NCI-H345 treated with DMSO at 0.1 percent for 48 hours (cell line): ENCODE data around the gene IL11RA.

Experiments
- DNase-seq: peaks from one replicate; lab custom pipeline; 2025; ENCODE audit not compliant: unreplicated experiment; lab: John Stamatoyannopoulos, UW

The IL11RA gene

DNA sequence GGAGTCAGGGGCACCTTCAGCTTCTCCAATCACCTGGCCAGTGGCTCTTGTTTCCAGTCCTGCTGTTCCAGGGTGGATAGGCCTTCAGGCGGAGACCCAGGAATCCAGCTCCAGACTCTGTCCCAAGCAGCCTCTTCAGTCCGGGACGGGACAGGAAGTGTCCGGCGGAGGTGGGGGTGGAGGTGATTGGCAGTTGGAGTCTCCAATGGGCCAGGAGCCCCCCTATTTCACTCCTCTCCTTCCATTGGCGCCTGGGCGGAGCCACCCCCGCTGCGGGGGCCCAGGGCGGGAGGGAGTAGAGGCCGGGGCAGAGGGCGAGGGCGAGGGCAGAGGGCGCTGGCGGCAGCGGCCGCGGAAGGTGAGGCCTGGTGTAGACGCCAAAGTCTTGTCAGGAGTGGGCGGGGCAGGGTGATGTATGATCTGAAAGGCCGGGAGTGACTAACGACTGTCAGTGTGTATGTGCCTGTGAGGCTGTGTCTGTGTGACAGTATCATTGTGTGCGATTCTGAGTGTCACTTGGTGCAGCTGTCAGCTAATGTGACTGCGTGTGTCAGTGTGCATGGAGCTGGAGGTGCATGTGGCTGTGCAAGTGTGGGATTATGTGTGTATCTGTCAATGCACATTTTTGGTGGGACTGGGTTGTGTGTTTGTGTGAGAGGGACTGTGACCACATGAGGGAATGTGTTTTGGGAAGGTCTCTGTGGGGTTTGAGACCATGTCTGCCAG, at the start of gene IL11RA:
Gene IL11RA, plus strand, starts transcription at position 310 of the 726 bp plus-strand sequence. CDS start 3,033 bp downstream, outside the sequence.
- no peak for DNase-seq

DNA sequence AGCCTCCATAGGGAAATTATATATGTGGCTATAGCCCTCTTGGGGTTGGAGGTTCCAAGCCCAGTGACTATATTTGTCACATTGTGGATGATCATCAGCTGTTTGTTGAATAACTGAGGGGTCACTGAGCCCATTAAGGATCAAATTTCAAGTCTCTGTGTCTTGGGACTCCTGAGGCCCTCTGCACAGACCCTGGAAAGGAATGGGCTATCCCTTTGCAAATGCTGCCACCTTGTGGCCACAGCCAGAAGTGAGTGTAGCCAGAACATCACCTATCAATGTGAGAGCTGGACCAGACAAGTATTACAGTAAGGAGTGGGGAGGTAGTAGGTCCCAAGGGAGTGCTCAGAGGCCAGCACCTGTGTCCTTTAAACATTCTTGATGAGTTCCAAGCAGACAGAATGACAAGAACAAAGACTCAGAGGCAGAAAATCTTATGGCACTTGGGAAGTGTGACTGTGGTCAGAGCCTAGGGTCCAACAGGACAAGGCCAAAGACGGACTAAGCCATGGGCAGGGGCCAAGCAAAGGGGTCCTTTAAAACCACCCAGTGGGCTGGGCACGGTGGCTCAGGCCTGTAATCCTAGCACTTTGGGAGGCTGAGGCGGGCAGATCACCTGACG, 48.3 kb upstream of the IL11RA start:
- peak; percentile 45 for DNase-seq

- no peak for DNase-seq
Measured at GRCh38 chr9:34606190-34606589, 45.8 kb upstream of the IL11RA start.

DNA sequence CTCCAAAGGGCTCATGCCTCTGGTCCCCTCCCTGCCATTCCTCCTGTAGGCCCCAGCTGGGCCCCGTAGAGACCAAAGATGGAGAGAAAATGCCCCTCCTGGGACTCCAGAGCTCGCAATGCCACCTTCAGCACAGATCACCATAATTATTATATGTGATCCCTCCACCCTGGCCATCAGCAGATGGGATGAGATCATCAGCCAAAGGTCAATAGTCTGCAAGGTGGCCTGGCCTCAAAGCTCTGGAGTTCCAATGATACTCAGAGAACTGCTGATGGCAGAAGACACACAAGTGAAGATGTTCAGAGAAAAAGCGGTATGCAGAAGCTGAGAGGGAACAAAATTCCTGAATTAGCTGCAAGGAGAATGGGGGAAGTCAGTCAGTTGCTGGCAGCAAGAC, 45.1 kb upstream of the IL11RA start:
- no peak for DNase-seq

GRCh38 chr9:34607331-34607730, 44.7 kb upstream of the IL11RA start:
- no peak for DNase-seq

DNA sequence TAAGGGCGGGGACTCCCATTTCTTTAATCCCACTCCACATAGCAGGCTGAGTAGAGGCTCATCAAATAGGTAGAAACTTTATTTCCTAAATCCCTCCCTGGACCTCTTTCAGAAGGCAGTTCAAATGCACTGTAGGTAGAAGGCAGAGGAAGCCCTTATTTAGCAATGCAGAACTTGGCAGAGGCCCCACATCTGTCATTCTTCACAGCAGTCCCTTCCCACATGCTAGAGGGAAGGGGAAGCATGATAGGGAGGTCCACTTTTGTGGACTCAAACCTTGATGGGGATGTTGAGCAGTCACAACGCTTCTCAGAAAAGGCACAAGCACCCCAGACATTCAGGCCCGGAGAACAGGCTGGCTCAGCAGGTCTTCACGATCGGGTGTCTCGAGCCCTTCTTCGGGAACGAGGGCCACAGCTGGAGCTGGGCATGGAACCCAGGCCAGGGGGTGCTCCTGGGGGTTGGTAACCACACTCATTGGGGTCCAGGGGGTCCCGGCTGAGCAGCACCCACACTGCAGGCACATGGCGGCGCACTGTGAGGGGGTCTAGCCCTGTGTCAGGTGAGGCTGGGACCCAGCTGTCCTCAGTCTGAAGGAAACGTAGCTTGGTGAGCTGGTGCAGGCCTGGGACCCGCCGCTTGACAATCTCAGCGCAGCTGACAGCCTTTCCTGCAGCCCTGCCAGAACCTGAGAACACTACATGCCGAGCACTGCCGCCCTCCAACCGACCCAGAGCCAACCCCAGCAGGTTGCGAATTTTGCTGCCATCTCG, 41.4 kb upstream of the IL11RA start:
- no peak for DNase-seq

DNA sequence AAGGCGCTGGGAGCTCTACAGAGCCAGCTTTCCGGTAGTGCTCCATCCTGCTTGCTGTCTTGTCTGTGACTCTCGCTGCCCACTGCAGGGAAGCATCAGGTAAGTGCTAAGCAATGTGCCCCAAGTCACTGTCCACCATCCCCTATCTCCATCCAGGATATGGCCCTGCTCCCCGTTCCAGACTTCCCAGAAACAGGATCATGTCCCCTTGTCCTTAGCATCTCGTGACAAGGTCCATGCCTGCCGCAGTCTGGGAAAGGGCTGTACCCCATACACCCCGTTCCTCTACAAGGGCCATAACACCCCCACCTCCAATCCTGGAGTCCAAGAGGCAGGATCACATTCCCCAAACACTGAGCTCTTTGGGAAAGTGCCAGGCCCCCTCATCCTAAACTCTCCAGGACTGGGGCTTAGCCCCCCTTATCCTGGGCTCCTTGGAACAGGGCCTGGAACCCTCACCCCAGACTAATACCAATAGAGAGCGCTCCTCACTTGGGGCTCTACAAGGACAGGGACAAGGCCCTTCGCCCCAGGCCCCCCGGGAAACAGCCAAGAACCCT, 40.7 kb upstream of the IL11RA start:
- DNase-seq, result no peak

- DNase-seq, result peak; percentile 61
Measured at GRCh38 chr9:34611811-34612787, 39.9 kb upstream of the IL11RA start, which contains the start of gene RPP25L. RPP25L (minus strand) TSS chr9:34612097; CDS start chr9:34611296, 801 bp downstream.

- DNase-seq, result peak; percentile 77
Measured at GRCh38 chr9:34612788-34613390, 39.1 kb upstream of the IL11RA start.

DNA sequence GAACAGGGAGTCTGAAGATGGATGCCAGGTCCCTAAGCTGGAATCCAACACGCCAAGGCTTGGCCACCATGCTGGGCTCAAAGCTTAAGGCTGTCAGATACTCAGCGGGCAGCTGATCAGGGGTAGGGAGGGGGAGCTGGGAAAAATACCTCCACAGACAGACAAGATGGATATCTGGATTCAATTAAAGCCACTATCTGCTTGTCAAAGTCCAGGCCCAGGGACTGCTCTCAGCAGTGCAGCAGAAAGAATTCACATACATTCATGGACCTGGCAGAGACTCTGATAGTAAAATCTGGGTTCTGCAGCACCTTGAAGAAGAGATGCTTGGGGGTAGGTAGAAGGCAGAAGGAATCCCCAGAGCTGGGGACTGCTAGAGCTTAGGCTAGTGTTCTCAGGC, 36.9 kb upstream of the IL11RA start:
- DNase-seq, result no peak

DNA sequence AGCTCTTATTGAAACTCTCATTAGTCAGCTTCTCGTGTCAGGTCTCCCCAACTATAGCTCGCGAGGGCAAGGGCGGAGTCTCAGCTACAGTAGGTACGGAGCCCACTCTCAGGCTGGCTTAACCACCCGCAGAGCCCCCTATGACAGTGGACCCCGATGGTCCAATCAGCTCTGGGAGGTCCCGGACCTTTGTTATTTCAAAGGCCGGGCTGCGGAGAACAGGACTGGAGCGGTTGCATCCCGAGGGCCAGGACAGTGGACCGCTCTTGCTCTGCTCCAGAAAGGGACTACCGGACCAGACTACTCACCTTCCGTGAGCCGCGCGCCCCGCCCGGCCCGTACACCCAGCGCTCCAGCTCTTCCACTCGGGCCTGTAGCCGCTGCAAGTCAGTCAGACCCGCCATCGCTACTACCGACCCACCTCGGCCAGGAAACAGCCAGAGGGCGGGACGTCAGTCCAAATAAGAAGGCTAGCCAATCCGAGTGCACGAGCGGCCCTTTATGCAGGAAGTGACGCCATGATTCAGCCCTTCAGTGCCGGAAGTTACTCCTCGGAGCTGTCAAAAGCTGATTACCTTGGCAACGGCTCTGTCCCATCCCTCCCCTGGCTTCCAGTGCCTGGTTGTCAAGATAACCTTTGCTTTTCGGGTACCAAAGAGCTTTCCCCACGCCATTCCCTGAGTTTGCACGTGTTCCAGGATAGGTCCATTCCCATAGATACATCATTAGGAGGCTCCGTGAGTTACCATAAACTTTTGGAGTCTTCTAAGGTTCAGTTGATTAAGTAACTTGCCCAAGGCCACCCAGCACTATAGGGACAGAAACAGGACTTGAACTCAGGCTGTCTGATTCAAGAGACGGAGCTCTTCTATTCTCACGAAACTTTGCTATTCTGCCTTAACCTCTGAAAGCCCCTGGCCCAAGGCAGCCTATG, 31.7 kb upstream of the IL11RA start, which contains the start of gene DCTN3:
Gene DCTN3, minus strand, starts transcription at position 435 of the 934 bp plus-strand sequence. Its CDS starts 31 bp downstream, at position 404.
- peak; percentile 97 for DNase-seq

DNA sequence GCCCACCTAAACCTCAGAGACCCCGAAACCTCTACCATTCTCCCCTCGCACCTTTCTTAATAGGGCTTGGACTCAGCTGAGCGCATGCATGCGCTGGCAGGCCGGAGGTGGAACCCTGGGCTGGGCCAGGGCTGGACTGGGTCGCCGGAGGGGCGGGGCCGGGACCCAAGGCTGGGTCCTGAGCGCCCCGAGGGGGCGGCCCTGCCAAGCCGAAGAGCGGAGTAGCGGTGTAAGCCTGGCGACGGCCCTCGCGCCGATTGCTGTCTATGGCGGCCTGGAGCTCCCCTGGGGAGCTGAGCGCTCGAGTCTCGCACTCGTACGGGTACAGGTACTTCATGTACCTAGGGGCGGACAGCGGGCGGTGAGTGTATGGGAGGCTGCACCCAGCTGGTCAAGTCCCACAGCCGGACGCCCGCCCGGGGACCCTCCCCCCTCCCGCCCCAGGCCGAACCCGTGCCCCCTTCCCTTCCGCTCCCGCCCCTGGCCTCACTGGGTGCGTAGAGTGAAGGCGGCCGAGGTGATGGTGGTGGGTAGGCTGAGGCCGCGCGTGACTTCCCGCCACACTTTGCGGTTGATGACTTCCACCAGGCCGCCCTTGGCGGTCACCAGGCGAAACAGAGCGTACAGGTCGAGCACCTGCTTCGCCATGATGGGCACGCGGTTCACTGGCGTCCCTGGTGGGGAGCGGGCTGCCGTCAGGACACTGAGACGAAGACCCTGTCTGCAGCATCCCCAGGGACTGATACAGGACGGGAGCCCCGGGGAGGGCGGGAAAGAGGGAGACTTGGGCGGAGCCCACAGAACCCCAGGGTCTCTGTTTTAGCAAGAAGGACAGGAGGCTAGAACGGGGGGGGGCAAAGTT, 28.4 kb upstream of the IL11RA start:
- no peak for DNase-seq

DNA sequence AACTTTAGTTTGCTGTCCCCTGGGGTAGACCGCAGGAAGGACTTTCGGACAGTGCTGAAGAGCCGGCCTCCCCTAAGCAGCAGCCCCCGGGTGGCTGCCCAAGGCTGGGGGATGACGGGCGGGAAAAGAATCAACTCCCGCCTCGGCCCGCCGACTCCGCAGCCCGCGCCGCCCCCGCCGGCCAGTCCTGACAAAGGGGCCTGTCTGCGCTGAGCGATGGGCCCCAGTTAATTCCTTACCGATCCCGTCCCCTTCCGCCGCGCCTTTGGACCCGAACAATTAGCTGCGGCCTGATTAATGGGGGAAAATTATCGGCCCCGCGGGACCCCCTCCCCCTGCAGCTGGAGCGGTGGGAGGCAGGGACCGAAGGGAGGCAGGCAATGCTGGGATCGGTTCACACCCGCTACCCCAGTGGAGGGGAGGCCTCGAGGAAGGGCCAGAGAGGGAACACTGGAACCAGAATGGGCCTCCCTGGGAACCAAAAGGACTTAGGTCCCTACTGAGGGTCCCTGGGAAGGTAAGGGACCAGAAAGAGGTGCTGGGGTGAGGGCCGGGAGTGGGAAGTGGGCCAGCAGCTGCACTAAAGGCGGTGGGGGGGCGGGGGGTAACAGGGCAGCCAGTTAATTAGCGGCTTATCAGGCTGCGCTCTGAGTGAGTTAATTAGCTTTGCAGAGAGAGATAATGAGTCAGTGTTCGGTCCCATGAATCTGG, 27.4 kb upstream of the IL11RA start:
- DNase-seq, result no peak

GRCh38 chr9:34625186-34625486, 26.8 kb upstream of the IL11RA start:
- DNase-seq, result no peak

GRCh38 chr9:34627716-34628655, 24.0 kb upstream of the IL11RA start:
- DNase-seq, result no peak
